Urothelium cell line (cell line): ENCODE data around the gene ATP9B.
"Not testable (repeated sequence)": the region's sequence is repeated elsewhere in the genome, so short reads cannot be mapped to it uniquely, and the experiment has no call there.

Source experiments
- DNase-seq: peaks from one replicate; pipeline ENCODE4 v3.0.0; 2011; ENCODE audit warnings: low spot score, mixed read lengths
- FAIRE-seq: peaks from 2 replicates; lab custom pipeline; 2011; peaks lifted over from hg19 to GRCh38; lab: Jason Lieb, UNC

ATP9B gene

DNA sequence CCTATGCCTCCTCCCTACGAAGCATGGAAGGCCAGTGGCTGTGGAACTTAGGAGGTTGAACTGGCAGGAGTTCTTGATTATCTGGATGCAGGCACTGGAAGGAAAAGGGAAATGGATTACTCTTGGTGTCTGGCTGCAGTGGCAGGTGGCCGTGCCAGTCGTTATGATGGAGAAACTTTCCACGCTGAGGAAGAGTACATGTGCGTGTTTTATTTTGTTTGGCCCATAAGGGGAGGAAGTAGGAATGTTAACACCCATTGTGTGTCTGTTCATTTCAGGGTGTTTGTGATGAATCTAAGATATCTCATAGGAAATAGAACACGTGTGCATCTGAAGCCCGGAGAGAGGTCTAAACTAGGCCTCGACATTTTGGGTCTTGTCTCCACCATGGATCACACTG lies 203.7 kb downstream of the ATP9B start:
- FAIRE-seq (no peak), DNase-seq (no peak)

DNA sequence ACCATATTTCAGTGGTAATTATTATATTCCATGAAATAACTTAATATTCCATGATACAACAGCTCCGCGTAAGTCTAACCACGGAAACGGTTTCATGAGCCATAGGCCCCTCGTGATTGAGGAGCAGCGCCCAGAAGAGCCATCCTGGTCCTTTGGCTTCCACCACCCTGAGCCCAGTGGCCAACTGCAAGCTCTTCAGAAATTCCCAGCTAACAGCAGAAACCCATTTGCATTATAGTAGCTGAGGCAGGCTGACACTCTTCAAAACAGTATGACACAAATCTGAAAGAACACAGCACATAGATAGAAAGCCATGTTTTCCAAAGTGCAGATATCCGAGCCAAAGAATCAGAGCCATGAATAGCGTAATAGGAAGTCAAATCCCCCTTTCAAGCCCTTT lies 205.6 kb downstream of the ATP9B start:
- FAIRE-seq (no peak), DNase-seq (no peak)

DNA sequence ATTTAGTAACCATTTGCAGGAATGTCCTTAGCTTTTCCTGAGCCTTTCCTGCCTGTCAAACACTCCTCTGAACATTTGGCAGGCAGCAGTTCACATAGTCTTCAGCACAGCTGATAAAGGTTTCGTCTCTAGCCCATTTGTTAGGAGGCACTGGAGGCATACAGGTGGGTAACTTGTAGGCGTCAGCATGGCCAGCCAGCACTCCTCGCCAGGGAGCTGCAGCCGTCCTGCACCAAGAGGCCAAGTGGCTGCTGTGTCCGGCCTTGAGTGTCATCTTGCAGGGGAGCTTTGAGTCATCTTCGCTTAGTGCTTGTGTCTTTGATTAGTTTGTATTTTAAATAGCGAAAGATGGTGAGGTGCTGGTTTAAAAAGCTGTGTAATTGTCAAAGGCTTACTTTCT lies 206.3 kb downstream of the ATP9B start:
- DNase-seq: no peak
- no peak for FAIRE-seq

DNA sequence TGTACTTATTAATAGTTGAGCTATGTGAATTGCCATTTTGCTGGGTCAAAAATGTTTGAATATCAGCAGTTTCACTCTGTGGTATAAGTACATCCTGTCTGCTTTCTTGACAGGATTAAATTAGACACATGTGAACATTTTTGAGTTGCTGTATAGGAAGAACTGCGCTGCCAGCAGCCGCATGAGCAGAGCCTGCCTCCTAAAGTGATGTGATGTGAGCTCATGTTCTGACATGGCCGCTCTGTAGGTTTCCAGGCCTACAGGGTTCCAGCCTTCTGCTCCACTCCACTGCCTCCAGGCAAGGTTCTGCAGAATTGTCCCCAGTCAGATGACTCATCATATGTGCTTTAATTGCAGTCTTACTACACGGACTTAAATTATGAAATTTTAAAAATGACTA lies 206.8 kb downstream of the ATP9B start:
- no peak for DNase-seq

DNA sequence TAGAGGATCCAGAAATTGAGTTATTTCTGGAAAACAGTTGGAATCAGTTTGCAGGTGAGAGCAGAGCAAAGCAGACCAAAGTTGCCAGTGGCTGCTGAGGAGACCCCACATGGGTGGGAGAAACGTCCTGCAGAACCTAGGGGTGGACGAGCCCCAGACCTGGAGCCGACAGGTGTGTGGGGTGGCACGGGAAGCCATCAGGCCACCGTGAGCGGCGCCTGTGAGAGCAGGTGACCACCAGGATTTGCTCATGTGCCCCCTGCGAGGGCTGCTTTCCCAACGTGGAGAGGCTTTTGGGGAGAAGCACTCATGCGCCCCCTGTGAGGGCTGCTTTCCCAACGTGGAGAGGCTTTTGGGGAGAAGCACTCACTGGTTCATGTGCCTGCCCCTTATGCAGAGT lies 209.7 kb downstream of the ATP9B start:
- FAIRE-seq (no peak), DNase-seq (no peak)

More for the DNA sequence above, 206.8 kb downstream of the ATP9B start:
- FAIRE-seq: no peak

DNA sequence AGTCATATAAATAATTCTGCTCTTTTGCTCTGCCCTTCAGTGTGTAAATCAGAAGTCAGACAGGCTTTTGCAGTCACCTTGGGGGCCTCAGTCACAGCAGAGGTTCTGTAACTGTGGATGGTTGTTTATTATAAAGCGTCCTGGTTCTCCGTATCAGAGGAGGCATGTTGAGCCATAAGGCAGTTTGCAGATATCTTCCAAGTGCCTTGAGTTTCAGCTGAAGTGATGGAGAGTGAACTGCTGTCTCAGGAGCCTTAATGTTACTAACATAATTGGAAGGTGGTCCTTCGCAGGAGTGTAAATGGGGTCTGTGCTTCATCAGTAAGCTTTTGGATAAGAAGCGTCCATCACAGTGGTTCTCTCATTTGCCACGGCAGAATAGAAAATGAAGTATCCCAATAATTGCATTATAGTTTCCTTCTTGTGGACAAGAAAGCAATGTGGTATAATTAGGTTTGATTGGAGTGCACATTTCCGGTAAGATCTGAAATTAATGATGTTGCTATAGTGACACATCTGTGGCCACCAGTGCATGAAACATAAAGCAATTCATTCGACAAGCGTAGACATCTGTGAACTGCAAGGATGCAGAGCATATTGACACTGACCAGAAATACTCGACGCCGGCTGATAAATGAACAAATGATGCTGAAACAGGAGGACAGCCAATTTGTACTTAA lies 214.1 kb downstream of the ATP9B start:
- DNase-seq: no peak
- FAIRE-seq: peak; percentile 23

DNA sequence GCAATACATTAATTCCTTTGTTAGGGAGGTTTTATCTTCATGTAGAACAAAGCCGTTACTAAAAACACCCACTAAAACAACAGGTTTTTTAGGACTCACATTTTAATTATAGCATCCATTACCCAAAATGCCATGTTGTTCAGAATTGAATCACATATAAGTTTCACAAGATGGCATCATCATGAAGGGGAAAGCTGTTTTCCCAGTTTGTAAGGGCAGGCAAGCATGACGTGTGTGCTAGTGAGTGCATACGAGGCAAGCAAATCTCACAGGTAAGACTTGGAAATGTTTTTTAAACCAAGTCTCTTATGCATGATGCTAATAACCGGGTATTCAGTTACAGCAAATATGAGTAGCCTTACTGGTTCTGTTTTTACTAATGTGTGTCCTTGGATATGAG lies 214.7 kb downstream of the ATP9B start:
- FAIRE-seq: no peak
- DNase-seq: no peak

DNA sequence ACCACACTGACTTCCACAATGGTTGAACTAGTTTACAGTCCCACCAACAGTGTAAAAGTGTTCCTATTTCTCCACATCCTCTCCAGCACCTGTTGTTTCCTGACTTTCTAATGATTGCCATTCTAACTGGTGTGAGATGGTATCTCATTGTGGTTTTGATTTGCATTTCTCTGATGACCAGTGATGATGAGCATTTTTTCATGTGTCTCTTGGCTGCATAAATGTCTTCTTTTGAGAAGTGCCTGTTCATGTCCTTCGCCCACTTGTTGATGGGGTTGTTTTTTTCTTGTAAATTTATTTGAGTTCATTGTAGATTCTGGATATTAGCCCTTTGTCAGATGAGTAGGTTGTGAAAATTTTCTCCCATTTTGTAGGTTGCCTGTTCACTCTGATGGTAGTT lies 216.0 kb downstream of the ATP9B start:
- not testable (repeated sequence) for FAIRE-seq, DNase-seq

DNA sequence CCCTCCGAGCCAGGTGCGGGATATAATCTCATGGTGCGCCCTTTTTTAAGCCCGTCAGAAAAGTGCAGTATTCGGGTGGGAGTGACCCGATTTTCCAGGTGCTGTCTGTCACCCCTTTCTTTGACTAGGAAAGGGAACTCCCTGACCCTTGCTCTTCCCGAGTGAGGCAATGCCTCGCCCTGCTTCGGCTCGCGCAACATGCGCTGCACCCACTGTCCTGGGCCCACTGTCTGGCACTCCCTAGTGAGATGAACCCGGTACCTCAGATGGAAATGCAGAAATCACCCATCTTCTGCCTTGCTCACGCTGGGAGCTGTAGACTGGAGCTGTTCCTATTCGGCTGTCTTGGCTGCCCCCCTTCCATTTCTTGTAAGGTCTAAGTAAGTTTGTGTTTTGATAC lies 221.2 kb downstream of the ATP9B start:
- DNase-seq, FAIRE-seq: not testable (repeated sequence)

DNA sequence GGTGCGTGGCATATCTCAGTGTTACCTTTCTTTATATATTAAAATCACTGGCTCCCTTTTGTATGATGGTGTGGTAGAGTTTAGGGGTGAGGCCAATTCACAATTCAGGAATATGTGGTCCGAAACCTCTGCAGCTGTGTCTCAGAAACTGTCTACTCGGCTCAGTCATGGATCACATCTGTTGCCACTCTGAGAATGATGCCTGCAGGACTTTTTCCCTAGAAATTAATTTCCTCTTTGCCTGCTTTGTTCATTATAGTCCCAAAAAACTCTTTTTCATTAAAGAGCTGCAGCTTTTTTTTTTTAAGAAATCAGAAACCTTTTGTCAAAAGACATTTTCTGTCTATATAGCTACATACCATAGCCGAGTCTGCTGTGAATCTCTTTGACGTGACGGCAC lies 221.7 kb downstream of the ATP9B start:
- DNase-seq: no peak
- no peak for FAIRE-seq

DNA sequence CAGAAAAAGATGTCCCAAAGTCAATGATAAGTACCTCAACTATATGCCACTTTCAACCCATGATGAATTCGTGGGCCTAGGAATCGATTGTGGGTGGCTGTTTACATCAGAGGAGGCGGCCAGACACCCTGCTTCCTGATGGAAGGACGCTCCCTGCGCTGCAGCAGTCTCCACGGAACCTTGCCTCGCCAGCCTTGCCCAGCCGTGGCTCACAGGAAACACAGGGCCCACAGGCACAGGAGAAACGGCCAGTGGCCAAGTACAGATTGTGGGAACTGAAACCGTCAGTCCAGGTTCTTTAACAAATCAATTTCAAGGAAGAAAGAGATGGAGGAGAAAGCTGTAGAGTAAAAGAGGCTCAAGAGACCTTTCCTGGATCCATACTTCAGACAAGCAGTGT lies 225.0 kb downstream of the ATP9B start:
- DNase-seq (no peak), FAIRE-seq (no peak)

DNA sequence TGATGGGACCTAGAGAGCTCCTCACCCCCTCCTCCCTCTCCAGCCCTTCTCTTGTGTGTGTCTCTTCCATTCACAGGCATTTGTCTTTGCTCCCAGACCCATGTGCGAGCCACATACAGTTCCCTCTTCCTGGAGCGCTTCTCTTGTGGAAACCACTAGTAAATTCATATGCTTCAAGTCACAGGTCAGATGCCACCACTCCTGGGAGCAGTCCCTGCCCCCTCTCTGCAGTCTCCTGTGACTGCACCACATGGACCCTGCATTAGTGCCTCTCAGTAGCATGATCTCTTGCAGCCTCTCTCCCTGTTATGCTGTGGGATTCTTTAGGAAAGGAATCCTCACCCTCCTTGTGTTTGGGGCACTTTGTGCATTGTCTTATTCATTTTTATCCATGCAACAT lies 230.1 kb downstream of the ATP9B start:
- FAIRE-seq: no peak
- no peak for DNase-seq

DNA sequence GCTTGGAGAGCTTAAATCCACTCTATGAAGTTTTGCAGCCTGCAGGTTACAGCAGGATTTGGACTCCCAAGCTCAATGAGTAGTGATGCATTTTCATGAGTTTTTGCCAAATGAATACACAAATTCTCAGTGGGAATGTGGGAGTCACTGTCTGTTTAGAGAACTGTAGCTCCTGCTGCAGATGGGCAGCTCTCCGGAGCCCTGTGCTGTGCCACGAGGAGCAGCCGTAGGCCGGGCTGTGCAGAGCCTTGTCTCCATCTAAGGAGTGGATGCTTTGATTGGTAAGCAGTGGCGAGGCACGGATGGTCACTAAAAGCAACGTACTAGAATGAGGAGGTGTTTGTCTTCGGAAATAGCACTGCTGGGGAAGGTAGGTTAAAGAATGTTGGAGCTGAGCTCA lies 230.5 kb downstream of the ATP9B start:
- FAIRE-seq (no peak), DNase-seq (no peak)

DNA sequence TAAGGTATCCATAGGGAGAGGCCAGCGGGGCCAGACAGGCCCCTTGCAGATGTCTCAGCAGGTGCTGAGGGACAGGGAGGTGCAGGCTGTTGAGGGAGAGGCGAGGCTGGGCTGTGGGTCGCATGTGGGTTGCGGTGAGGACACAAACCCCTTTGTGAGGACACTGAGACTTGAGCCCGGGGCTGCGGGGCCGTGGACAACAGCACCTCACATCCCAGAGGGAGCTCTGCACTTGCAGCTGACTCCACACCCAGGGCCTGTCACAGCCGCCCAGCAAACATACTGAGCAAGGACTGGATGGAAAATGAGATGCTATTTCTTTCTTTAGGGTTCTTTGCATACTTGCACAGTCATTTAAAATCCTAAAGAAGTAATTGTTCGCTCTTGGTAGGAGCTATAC lies 231.2 kb downstream of the ATP9B start:
- no peak for DNase-seq
- FAIRE-seq: no peak

DNA sequence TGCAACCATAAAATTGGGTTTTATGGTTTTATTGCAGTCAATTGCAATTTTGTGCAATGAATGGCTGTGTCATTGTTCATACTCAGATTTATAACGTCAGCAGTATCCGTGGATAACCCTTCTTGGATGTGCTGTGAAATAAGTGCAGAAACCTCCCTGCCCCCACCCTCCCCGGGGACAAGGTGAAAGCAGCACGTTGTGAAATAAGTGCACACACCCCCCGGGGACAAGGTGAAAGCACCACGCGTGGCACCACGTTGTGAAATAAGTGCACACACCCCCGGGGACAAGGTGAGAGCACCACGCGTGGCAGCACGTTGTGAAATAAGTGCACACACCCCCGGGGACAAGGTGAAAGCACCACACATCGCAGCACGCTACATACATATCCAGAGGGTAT lies 232.9 kb downstream of the ATP9B start:
- DNase-seq: no peak

DNA sequence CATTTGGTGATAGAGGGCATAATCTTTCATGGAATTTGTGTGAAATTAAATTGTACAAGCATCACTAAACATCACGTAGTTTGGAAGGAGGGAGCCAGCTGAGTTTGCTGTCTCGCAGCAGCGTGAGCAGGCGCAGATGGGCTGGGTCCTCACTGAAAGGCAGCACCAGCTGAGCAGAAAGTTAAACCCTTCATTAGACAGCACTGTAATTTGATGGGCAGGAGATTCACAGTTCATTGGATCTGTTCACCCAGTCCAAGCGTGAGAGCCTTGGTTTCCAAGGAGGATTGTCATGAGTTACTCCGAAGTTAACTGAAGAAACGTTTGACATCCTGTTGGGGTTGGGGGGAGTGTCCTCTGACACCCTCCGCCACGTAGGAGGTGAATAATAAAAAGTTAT lies 236.7 kb downstream of the ATP9B start:
- no peak for FAIRE-seq
- DNase-seq: no peak

More for the DNA sequence above, 232.9 kb downstream of the ATP9B start:
- no peak for FAIRE-seq

DNA sequence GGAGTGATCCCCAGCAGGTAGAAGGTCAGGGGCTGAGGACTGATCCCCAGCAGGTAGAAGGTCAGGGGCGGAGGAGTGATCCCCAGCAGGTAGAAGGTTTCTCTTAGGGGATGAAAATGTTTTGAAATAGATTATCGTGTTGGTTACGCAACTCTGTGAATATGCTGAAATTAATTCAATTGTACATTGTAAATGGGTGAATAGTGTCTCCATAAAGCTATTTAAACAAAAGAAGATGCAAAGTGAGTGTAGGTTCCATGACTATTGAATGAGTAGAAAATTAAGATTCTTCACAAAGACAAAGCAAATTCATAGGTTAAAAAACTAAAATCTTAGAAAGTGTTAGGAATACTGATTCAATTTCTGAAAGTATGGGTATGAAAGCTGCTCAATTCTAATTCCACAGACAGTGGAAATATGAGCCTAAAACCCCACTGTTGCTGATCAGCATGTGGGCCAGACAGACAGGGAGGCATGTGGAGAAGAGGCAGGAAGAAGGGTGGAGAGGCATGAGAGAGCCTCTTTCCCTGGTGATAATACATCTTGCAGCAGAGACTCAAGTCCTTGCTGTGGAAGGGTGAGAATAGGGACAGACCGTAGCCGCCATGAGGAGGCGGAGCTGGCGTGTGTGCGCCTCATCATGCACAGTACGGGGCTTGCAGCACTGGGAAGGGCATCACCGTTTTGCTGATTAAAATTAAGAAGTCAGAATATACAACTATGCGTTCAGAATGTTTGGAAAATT lies 240.6 kb downstream of the ATP9B start:
- FAIRE-seq (no peak), DNase-seq (no peak)

DNA sequence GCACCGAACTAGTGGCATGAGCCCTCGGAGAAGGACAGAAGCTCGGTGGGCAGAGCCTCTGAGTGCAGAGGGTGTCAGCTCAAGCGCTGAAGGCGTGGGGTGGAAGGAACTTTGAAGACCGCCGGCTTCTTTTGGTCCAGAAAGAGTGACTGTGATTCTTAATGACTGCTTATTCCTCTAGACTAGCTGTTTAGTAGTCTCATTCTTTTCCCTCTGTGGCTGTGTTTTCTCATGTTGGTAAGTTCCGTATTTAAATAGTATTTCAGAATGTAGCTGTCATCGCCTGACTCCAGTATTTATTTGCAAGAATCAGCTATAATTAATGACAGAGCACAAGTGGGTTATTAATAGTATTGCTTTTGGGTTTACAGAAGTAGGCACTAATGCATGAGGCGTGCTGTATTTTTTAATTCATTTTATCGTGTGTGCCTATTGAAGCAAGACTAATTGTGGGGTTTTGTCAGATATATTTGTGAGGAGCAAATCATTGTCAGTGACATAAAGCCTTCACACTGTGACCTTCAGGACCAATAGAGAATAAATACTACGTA lies 245.7 kb downstream of the ATP9B start:
- DNase-seq (no peak), FAIRE-seq (no peak)

DNA sequence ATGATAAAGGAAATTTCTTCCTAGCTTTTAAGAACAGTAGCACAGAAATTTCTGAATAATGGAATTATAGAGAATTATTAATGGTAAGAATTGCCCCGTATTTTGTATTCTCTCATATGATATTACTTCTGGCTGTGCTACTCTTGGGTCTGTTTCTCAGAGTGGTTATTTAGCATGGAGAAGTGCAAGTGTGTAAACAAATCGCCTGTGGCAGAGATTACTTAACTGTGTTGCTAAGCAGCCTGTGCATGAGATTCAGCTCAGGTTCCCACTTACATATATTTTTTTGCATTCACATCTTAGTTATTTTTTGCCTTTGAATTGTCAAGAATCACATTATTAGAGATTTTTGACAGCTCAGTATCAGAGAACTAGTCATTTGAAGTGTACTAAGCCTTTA lies 246.4 kb downstream of the ATP9B start:
- DNase-seq (no peak), FAIRE-seq (no peak)

DNA sequence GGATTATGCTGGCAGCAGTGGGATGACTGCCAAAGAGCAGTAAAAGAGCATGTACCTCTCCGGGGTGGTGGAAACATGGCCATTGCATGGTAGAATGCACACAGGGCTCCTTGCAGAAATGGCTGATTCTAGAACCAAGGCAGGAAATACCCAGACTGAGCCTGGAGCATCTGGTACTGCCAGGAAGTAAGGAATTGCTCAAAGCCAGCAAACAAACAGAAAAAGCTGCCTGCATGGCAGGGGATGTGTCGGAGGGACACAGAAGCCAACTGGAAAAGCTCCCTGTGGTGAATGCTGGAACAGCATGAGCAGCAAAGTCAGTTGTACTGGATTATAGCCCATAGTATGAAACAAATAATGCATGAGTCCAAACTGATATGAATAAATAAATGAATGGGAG lies 248.5 kb downstream of the ATP9B start:
- no peak for DNase-seq

DNA sequence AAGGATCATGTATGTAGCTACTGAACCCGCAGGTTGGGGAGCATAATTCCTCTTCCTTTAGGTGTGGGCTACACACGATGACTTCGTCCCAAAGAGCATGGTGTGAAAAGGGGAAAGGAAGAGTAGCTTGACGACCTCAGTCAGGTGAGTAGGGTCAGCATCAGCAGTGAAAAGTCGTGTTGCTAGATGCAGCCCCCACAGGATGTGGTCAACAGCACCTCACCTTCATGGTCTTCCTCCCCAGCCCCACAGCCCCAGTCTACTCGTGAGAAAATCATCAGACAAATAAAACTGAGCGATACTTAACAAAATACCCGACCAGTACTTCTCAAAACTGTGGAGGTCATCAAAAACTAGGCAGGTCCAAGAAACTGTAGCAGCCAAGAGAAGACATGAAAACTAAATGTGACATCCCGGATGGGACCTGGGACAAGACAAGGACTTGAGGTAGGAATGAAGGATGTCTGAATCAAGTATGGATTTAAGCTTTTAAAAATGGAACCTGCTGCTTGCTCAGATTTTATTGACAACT lies 249.0 kb downstream of the ATP9B start:
- DNase-seq (no peak), FAIRE-seq (no peak)

More for the DNA sequence above, 248.5 kb downstream of the ATP9B start:
- FAIRE-seq: no peak
